NCI-H2107 treated with DMSO at 0.1 percent for 48 hours (cell line): ENCODE measurements around the gene S100G.

Source experiments
- DNase-seq: peaks from one replicate; lab custom pipeline; 2025; ENCODE audit not compliant: unreplicated experiment; lab: John Stamatoyannopoulos, UW

Gene S100G

GRCh38 chrX:16646366-16647138, 3.4 kb upstream of the S100G start:
- DNase-seq: peak; percentile 49

- no peak for DNase-seq
Measured at GRCh38 chrX:16651391-16652024, 1.6 kb downstream of the S100G start.

GRCh38 chrX:16653424-16653823, 3.5 kb downstream of the S100G start:
- DNase-seq: no peak

- no peak for DNase-seq
Measured at GRCh38 chrX:16654093-16654492, 4.1 kb downstream of the S100G start.

GRCh38 chrX:16658284-16658683, 8.3 kb downstream of the S100G start:
- DNase-seq: no peak

GRCh38 chrX:16659321-16659720, 9.4 kb downstream of the S100G start:
- DNase-seq: no peak

- DNase-seq: no peak
Measured at GRCh38 chrX:16661495-16661894, 11.5 kb downstream of the S100G start.

- DNase-seq: no peak
Measured at GRCh38 chrX:16662402-16662801, 12.4 kb downstream of the S100G start.

- DNase-seq: no peak
Measured at GRCh38 chrX:16664074-16664473, 14.1 kb downstream of the S100G start.

GRCh38 chrX:16664626-16665025, 14.7 kb downstream of the S100G start:
- DNase-seq: no peak

- no peak for DNase-seq
Measured at GRCh38 chrX:16665089-16665488, 15.1 kb downstream of the S100G start.

GRCh38 chrX:16666541-16666940, 16.6 kb downstream of the S100G start:
- DNase-seq: no peak

GRCh38 chrX:16671005-16671404, 21.0 kb downstream of the S100G start:
- DNase-seq: peak; percentile 63

GRCh38 chrX:16678689-16679088, 28.7 kb downstream of the S100G start:
- no peak for DNase-seq

GRCh38 chrX:16683007-16683664, 33.2 kb downstream of the S100G start:
- no peak for DNase-seq

- DNase-seq: no peak
Measured at GRCh38 chrX:16687514-16687913, 37.6 kb downstream of the S100G start.

- DNase-seq: peak; percentile 31
Measured at GRCh38 chrX:16695079-16695676, 45.2 kb downstream of the S100G start.

GRCh38 chrX:16696956-16697355, 47.0 kb downstream of the S100G start:
- DNase-seq: no peak

GRCh38 chrX:16699389-16699788, 49.4 kb downstream of the S100G start:
- DNase-seq: no peak

GRCh38 chrX:16700734-16701133, 50.8 kb downstream of the S100G start:
- DNase-seq: no peak

GRCh38 chrX:16702700-16703599, 53.0 kb downstream of the S100G start:
- no peak for DNase-seq
